Right lobe of liver (tissue), 4 donors: ENCODE data around the gene WDR3.

Experiments used
- CTCF ChIP-seq, 4 donors: fragments of 200-600 bp in 3 of 4; fragments of 450-650 bp in 1 of 4; IDR thresholded peaks; one replicate each; pipeline versions ENCODE4 v1.5.1 to v1.8.0; 2016 to 2022; ENCODE audit warnings: antibody characterized with exemption in 4 of 4, mild to moderate bottlenecking in 2 of 4
- POLR2A ChIP-seq: fragments of 450-650 bp; IDR thresholded peaks from one replicate; pipeline ENCODE4 v1.6.1; 2017; ENCODE audit warnings: antibody characterized with exemption, mild to moderate bottlenecking
- donor health status: DM: no; HTN: no; CAD: no.
- donor health status: DM: no; HTN: no; CAD: no.
- donor health status: DM: no; HTN: yes; CAD: no.

DNA sequence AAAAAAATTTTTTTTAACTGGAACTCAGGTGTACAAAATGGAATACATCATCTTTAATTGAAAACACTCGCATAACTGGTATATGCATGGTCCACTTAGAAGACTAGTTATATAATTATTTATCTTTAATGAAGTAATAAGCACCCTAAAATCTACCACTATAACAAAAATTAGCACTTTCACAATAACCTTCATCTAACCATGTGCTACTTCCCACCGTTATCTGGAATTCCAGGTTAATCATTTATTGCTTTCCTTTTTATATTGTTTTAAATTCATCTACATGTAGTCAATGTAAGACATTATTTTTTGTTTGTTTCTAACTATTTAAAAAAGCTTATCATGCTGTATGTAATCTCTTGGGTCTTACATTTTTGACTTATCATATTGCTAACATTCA, 39.1 kb upstream of the WDR3 start:
- TF ChIP-seq CTCF (IDR thresholded peaks at IDR 0.05) (no peak), POLR2A (no peak)
